AG04449 (cell line): ENCODE measurements around the gene NSMF.

Source experiments
- CTCF ChIA-PET: fragments of 350-600 bp; formaldehyde crosslinking; extraction: SDS; loops from one replicate; lab custom pipeline; 2021; ENCODE audit warnings: antibody characterized with exemption; lab: Yijun Ruan, JAX
- POLR2A ChIA-PET: fragments of 400-600, 350-600 bp; formaldehyde crosslinking; extraction: SDS; loops from one replicate; lab custom pipeline; 2020; ENCODE audit warnings: antibody characterized with exemption, inconsistent platforms; lab: Yijun Ruan, JAX
- DNase-seq: peaks from one replicate; pipeline ENCODE4 v3.0.0-alpha.2; 2010; ENCODE audit warnings: low read depth, low spot score
- H3K4me3 ChIP-seq: 2 replicates; pipeline ENCODE4 v1.5.1; 2011; ENCODE audit warnings: low read depth, mild to moderate bottlenecking, control low read depth, low read length
- TF ChIP-seq, protein P1 (sequence below): IDR thresholded peaks from one replicate; pipeline ENCODE4 v1.5.1; 2011; ENCODE audit warnings: mild to moderate bottlenecking, moderate library complexity, low read length, control low read depth, inconsistent platforms; ENCODE audit not compliant: insufficient read depth; ENCODE audit errors: missing control alignments

Gene NSMF

DNA sequence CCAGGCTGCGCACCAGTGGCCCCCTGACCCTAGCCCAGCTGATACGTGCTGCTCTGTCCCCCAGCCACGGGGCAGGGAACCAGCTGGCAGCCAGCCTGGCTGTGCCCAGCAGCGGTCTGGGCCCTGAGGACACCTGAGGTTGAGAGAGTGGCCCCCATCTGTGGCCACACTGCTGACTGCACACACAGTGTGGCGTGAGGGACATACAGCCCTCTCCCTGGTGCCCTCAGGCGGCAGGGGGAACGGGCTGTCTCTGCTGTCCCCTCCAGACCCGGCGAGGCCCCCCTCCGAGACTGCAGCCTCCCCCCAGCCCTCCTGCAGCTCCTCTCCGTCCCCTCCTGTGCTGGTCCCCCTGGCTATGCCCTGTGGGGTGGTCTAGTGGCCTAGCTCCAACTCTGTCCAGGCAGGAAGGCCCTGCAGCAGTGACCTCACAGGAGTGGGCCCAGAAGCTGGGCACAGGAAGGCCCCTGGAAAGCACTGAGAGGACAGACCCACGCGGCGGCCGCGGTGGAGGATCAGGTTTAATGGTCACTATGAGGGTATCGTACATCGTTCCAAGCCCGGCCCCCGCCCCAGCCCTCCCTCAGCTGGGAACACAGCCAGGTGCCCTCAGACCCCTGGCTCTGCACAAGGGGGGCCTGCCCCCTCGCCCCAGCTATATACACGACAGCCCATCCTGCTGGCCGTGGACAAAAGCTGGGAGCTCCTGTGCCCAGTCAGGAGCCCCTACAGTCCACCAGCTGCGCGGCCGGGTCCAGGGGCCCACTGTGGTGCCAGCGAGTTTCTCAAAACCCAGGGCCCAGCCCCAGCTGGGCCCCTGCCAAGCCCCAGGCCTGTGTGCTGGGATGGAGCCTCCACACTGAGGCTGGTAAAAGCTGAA is 11.2 kb downstream of the NSMF start:
- DNase-seq: no peak
- ChIA-PET CTCF (interaction anchor here (0.7 to 2.4 kb wide), 2 partner anchors 10 to 25 kb away, joined by 3 to 11 read pairs; partner anchors contain the start of genes EXD3 and NOXA1), POLR2A (interaction anchor here (1.2 kb wide), 1 partner anchor 11 kb away, joined by 4 read pairs; the partner anchor contains the start of gene NSMF)
- no peak overlapping the region for H3K4me3 ChIP-seq
- TF ChIP-seq, protein P1, sequence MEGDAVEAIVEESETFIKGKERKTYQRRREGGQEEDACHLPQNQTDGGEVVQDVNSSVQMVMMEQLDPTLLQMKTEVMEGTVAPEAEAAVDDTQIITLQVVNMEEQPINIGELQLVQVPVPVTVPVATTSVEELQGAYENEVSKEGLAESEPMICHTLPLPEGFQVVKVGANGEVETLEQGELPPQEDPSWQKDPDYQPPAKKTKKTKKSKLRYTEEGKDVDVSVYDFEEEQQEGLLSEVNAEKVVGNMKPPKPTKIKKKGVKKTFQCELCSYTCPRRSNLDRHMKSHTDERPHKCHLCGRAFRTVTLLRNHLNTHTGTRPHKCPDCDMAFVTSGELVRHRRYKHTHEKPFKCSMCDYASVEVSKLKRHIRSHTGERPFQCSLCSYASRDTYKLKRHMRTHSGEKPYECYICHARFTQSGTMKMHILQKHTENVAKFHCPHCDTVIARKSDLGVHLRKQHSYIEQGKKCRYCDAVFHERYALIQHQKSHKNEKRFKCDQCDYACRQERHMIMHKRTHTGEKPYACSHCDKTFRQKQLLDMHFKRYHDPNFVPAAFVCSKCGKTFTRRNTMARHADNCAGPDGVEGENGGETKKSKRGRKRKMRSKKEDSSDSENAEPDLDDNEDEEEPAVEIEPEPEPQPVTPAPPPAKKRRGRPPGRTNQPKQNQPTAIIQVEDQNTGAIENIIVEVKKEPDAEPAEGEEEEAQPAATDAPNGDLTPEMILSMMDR: no peak

DNA sequence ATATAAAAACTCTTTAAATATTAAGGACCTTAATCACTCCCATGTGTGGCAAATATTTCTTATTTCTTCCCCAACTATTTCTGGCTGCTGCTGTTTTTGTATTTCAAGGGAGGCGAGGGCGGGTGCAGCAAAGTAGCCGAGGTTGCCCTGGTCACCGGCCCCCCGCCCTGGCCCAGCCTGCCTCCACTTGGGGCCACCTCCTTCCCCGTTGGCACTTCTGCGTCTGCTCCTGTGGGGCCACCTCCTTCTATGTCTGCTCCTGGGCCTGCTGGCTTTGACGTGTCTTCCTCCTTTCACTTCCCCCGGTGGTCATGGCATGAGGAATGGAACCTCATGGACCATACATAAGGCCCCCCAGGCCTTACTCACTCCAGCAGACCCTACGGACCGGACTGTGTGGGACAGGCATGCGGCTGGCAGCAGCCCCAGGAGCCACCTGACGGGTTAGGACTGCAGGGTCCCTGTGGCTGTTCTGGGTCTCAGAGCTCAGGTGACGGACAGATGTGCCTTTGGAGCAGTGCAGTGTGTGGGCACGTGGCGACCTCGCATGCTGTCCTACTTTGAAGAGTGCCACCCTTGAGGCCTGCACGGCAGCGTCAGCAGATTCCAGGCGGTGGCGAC is 12.2 kb downstream of the NSMF start:
- CTCF ChIA-PET: interaction anchor here (0.7 to 2.4 kb wide), 9 partner anchors 8 to 160 kb away, joined by 3 to 12 read pairs (median 4); partner anchors contain the start of genes EXD3, NOXA1 and NRARP
- POLR2A ChIA-PET: interaction anchor here (0.7 kb wide), 1 partner anchor 22 kb away, joined by 3 read pairs; no protein-coding TSS in a partner anchor
- no peak for DNase-seq
- H3K4me3 ChIP-seq: no peak overlapping the region
- TF ChIP-seq, protein P1: no peak

DNA sequence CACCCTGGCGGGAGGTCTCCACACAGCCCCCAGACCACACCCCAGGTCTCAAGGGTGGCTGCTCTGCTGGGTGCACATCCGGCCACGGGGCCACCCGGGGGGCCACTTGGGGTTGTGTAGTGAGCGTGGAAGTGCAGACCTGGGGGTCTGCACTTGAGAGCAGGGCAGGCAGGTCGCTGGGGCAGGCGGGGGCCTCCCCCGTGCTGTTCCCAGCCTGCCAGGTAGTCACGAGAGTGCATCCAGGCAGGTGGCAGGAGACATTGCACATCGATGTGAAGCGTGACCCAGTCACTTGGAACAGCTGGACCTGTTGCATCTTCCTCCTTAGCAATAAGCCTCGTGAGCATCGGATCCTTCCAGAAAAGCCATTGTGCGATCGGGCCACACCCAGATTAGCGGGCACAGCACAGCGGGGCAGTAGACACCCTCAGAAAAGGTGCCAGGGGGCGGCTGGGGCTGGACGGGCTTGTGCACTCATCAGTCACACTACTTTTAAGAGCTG is 13.2 kb downstream of the NSMF start:
- ChIA-PET CTCF (interaction anchor here (0.7 to 3.3 kb wide), 17 partner anchors 8 to 159 kb away, joined by 3 to 14 read pairs (median 5); partner anchors contain the start of genes EXD3, NOXA1 and NRARP), POLR2A (interaction anchor here (0.7 to 0.9 kb wide), 2 partner anchors 14 to 21 kb away, joined by 3 to 4 read pairs; partner anchors contain the start of gene NSMF)
- TF ChIP-seq, protein P1: no peak
- no peak overlapping the region for H3K4me3 ChIP-seq
- no peak for DNase-seq

DNA sequence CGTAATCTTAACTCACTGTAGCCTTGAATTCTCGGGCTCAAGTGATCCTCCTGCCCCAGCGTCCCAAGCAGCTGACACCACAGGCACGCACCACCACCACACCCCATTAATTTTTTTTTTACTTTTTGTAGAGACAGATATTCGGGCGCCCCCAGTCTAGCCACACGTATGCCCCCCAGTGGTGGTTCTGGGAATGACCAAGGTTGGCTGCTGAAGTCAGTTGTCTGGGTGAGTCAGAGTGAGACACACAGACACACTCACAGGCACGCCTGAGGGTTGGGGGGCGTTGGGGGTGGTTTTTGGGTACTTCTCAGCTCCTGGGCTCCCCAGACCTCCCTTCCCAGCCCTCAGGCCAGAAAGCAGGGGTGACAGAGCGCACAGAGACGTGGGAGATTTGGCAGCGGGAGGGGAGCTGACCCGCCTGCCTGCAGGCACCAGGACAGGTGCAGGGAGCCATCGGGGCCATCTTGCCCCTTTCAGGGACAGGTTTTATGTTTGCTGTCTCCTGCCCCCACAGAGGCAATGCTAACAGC is 13.8 kb downstream of the NSMF start:
- TF ChIP-seq, protein P1: peak; percentile 78
- no peak for DNase-seq
- H3K4me3 ChIP-seq: no peak overlapping the region
- ChIA-PET CTCF (interaction anchor here (0.8 to 3.3 kb wide), 17 partner anchors 9 to 168 kb away, joined by 3 to 14 read pairs (median 6); partner anchors contain the start of genes EXD3, NOXA1, NRARP and TOR4A), POLR2A (interaction anchor here (0.9 kb wide), 1 partner anchor 14 kb away, joined by 4 read pairs; the partner anchor contains the start of gene NSMF)

DNA sequence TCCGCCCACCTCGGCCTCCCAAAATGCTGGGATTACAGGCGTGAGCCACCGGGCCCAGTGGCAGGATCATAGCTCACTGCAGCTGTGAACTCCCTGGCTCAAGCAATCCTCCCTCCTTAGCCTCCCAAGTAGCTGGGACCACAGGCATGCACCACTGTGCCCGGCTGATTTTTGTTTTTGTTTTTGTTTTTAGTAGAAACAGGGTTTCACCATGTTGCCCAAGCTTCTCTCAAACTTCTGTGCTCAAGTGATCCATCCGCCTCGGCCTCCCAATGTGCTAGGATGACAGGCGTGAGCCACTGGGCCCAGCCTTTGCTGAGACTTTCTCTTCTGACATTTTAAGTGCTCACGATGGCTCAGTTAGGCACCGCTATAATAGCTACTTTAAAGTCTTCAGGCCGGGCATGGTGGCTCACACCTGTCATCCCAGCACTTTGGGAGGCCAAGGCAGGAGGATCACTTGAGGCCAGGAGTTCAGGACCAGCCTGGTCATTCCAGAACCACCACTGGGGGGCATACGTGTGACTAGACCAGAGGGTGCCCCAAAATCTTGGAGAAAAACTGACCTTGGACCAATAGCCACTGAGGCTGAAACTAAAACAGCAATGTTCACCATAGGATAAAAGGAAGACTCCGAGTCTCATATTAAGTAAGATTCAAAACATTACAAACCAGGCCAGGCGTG is 14.9 kb downstream of the NSMF start:
- DNase-seq: no peak
- TF ChIP-seq, protein P1: no peak
- ChIA-PET CTCF (interaction anchor here (0.7 to 3.3 kb wide), 19 partner anchors 7 to 167 kb away, joined by 3 to 27 read pairs (median 5); partner anchors contain the start of genes EXD3, NOXA1, NRARP and NSMF), POLR2A (no interaction called here)
- H3K4me3 ChIP-seq: no peak overlapping the region
